Esophagus muscularis mucosa (tissue), 4 donors: ENCODE results near the gene PRRT3. TPM values are rescaled to one million over a fixed set of nuclear protein-coding genes. Genes with fewer than 3 reads are reported as not detected.

Experiments
- DNase-seq: peaks from one replicate; pipeline ENCODE4 v3.0.0-alpha.2; 2017; ENCODE audit errors: extremely low spot score
- H3K27ac ChIP-seq, 4 donors: fragments of 200-600 bp; sonication (generic); replicated peaks in 1 of 4; 1 replicate in 3 of 4; 2 replicates in 1 of 4; pipeline ENCODE4 v1.5.1; 2016 to 2019; ENCODE audit warnings: mild to moderate bottlenecking in 1 of 4
- H3K27me3 ChIP-seq, 4 donors: fragments of 200-600 bp; sonication (generic); one replicate each; pipeline versions ENCODE4 v1.5.1 to v1.6.0; 2016 to 2019
- H3K36me3 ChIP-seq, 4 donors: fragments of 200-600 bp; sonication (generic); one replicate each; pipeline ENCODE4 v1.5.1; 2016 to 2019
- H3K4me1 ChIP-seq, 4 donors: fragments of 200-600 bp; sonication (generic); one replicate each; pipeline ENCODE4 v1.5.1; 2016 to 2019
- H3K4me3 ChIP-seq, 4 donors: fragments of 200-600 bp; sonication (generic); 1 replicate in 2 of 4; 2 replicates in 2 of 4; pipeline ENCODE4 v1.5.1; 2016 to 2019; ENCODE audit warnings: mild to moderate bottlenecking in 4 of 4, moderate library complexity in 1 of 4
- H3K9me3 ChIP-seq, 4 donors: fragments of 200-600 bp; sonication (generic); 1 replicate in 3 of 4; 2 replicates in 1 of 4; pipeline ENCODE4 v1.5.1; 2016 to 2019
- EP300 ChIP-seq: sonication (generic); formaldehyde crosslinking; IDR thresholded peaks from one replicate; pipeline ENCODE4 v1.6.1; 2017; ENCODE audit warnings: antibody characterized with exemption
- POLR2A ChIP-seq: fragments of 450-650 bp; IDR thresholded peaks from one replicate; pipeline ENCODE4 v1.6.1; 2017; ENCODE audit warnings: antibody characterized with exemption, moderate library complexity, mild to moderate bottlenecking, low read depth
- POLR2AphosphoS5 ChIP-seq, 2 donors: sonication (generic); formaldehyde crosslinking; IDR thresholded peaks; one replicate each; pipeline ENCODE4 v1.6.1; 2017; ENCODE audit warnings: antibody characterized with exemption in 2 of 2
- WGBS: methylation state at CpG from one replicate; pipeline ENCODE4 v1.1.5; 2018; 5-methylcytosine and 5-hydroxymethylcytosine counted together
- intact Hi-C: fragments of 100-400 bp; cut with DNase I; formaldehyde crosslinking; loops from one replicate; pipeline ENCODE4 v1.15.1; 2023
- total RNA-seq, 4 donors: library from RNA; depleted of rRNA; stranded (reverse); fragments of >200 nt; gene quantifications; one replicate each; pipeline versions ENCODE4 v1.1.0 to v1.2.1, GENCODE V29; 2016
- TF ChIP-seq, protein P1 (sequence below), 3 experiments: fragments of 200-600 bp in 2 of 3; fragments of 450-650 bp in 1 of 3; sonication (generic) in 2 of 3; IDR thresholded peaks; one replicate each; pipeline ENCODE4 v1.5.1; 2017 to 2019; ENCODE audit warnings: antibody characterized with exemption in 3 of 3, mild to moderate bottlenecking in 2 of 3, moderate library complexity in 1 of 3

The PRRT3 gene
- total RNA-seq, 4 donors from 2014 or later: 0.83 to 2.5 (median 2.0) TPM

- TF ChIP-seq POLR2AphosphoS5 (IDR thresholded peaks at IDR 0.05) (no peak), POLR2A (no peak), EP300 (no peak)
- TF ChIP-seq, protein P1, sequence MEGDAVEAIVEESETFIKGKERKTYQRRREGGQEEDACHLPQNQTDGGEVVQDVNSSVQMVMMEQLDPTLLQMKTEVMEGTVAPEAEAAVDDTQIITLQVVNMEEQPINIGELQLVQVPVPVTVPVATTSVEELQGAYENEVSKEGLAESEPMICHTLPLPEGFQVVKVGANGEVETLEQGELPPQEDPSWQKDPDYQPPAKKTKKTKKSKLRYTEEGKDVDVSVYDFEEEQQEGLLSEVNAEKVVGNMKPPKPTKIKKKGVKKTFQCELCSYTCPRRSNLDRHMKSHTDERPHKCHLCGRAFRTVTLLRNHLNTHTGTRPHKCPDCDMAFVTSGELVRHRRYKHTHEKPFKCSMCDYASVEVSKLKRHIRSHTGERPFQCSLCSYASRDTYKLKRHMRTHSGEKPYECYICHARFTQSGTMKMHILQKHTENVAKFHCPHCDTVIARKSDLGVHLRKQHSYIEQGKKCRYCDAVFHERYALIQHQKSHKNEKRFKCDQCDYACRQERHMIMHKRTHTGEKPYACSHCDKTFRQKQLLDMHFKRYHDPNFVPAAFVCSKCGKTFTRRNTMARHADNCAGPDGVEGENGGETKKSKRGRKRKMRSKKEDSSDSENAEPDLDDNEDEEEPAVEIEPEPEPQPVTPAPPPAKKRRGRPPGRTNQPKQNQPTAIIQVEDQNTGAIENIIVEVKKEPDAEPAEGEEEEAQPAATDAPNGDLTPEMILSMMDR (IDR thresholded peaks at IDR 0.05): no peak
- WGBS: 96% methylated on average over 4 of the region's 4 CpGs
- Histone ChIP-seq H3K36me3 (peaks cover 37 to 98% (median 85%) of the 10 kb centered on the region in 4 donors), H3K9me3 (no peaks in the 10 kb centered on the region), H3K27me3 (no peaks in the 10 kb centered on the region), H3K4me1 (no peaks in the 10 kb centered on the region), H3K27ac (no peak overlapping the region), H3K4me3 (no peak overlapping the region)
- DNase-seq: no peak
- intact Hi-C loops: no loop called here
Measured at GRCh38 chr3:9969632-9970019, 17.4 kb upstream of the PRRT3 start.

DNA sequence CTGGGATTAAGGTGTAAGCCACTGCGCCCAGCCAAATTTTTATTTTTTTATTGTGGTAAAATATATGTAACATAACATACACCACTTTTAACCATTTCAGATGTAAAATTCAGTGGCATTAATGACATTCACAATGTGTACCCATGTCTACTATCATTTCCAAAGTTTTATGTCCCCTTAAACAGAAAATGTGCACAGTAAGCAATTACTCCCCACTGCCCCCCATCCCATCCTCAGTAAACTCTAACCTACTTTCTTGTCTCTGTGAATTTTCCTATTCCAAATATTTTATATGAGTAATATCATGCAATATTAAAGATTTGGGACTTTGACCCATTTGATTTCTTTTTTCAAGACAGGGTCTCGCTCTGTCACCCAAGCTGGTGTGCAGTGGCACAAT, 14.6 kb upstream of the PRRT3 start:
- TF ChIP-seq, protein P1 (IDR thresholded peaks at IDR 0.05): no peak
- TF ChIP-seq EP300 (no peak), POLR2A (no peak), POLR2AphosphoS5 (IDR thresholded peaks at IDR 0.05) (no peak)
- intact Hi-C loops: no loop called here

DNA sequence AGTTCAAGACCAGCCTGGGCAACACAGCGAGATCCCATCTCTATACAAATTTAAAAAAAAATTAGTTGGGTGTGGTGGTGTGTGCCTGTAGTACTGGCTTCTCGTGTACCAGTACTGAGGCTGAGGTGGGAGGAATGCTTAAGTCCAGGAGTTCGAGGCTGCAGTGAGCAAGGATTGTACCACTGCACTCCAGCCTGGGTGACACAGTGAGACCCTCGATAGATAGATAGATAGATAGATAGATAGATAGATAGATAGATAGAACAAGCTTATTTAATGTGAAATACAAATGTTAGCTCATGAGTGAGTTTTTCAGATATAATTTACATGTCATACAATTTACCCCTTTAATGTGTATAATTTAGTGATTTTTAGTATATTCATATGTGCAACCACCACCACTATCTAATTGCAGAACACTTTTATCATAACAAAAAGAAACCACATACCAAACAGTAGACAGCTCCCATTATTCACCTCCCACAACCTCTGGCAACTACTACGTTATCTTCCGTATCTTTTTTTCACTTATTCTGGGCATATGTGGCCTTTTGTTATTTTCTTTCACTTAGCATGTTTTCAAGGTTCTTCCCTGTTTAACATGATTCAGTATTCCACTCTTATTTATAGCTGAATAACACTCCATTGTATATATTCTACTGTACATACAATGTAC, 13.1 kb upstream of the PRRT3 start:
- no peaks in the 10 kb centered on the region for H3K27me3 ChIP-seq
- TF ChIP-seq EP300 (no peak), POLR2A (no peak), POLR2AphosphoS5 (IDR thresholded peaks at IDR 0.05) (no peak)
- TF ChIP-seq, protein P1 (IDR thresholded peaks at IDR 0.05): no peak
- DNase-seq: no peak
- H3K4me1 ChIP-seq: no peaks in the 10 kb centered on the region
- H3K27ac ChIP-seq: no peak overlapping the region
- 81% methylated on average over 6 of the region's 6 CpGs for WGBS
- no peak overlapping the region for H3K4me3 ChIP-seq
- H3K36me3 ChIP-seq: peaks cover 21 to 97% (median 74%) of the 10 kb centered on the region in 4 donors
- H3K9me3 ChIP-seq: no peaks in the 10 kb centered on the region
- intact Hi-C loops: no loop called here

More for the DNA sequence above, 14.6 kb upstream of the PRRT3 start:
- H3K4me3 ChIP-seq: no peak overlapping the region
- no peak overlapping the region for H3K27ac ChIP-seq
- no peaks in the 10 kb centered on the region for H3K9me3 ChIP-seq
- no peak for DNase-seq
- no peaks in the 10 kb centered on the region for H3K27me3 ChIP-seq
- no peaks in the 10 kb centered on the region for H3K4me1 ChIP-seq
- WGBS: 91% methylated on average over 2 of the region's 2 CpGs
- peaks cover 33 to 98% (median 78%) of the 10 kb centered on the region in 4 donors for H3K36me3 ChIP-seq

DNA sequence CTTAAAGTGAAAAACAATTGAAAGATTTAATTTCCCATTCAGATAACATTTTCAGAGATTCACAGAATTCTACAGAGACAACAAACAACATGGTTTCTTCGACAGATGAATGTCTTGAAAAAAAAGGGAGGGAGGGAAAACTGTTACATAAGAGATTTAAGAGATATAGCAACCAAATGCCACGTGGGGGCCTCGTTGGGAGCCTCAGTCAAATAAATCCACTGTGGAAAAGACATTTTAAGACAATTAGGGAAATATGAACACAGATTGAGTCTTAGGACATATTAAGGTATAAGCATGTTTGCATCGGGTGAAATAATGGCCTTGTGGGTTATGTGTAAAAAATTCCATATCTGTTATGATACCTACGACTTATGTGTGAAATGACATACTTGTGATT, 5.0 kb upstream of the PRRT3 start:
- TF ChIP-seq POLR2A: no peak
- no peak for TF ChIP-seq EP300
- no peak for TF ChIP-seq POLR2AphosphoS5 (IDR thresholded peaks at IDR 0.05)
- TF ChIP-seq, protein P1 (IDR thresholded peaks at IDR 0.05): no peak

More for the DNA sequence above, 5.0 kb upstream of the PRRT3 start:
- Histone ChIP-seq H3K27me3 (peaks cover 0 to 4% (median 0%) of the 10 kb centered on the region in 4 donors), H3K9me3 (no peaks in the 10 kb centered on the region), H3K36me3 (peaks cover 6 to 27% (median 19%) of the 10 kb centered on the region in 4 donors), H3K27ac (no peak overlapping the region), H3K4me1 (peaks cover 3 to 17% (median 12%) of the 10 kb centered on the region in 4 donors), H3K4me3 (no peak overlapping the region)
- DNase-seq: no peak
- 48% methylated on average over 5 of the region's 5 CpGs for WGBS
- intact Hi-C loops: loop anchor here (10.0 kb wide), 1 partner anchor 158 kb away; the partner anchor contains the start of gene BRK1
